Measurements from ENCODE around the gene PEX5L.

Gene PEX5L

GRCh38 chr3:179871782-179872181 is 165.0 kb downstream of the PEX5L start:
- H3K4me1 Mint-ChIP-seq (ENCODE audit: low read depth) = no peaks in the 10 kb centered on the region
- no peaks in the 10 kb centered on the region for H3K9me3 Mint-ChIP-seq (ENCODE audit: low read depth)
- peaks cover 1% of the 10 kb centered on the region for H3K27me3 Mint-ChIP-seq
- no peak overlapping the region for H3K27ac Mint-ChIP-seq
- no peak overlapping the region for H3K4me3 Mint-ChIP-seq
- H3K36me3 Mint-ChIP-seq = no peaks in the 10 kb centered on the region

GRCh38 chr3:179868715-179869114 is 168.0 kb downstream of the PEX5L start:
- H3K36me3 Mint-ChIP-seq = no peaks in the 10 kb centered on the region
- no peak overlapping the region for H3K27ac Mint-ChIP-seq
- H3K4me3 Mint-ChIP-seq = no peak overlapping the region
- no peaks in the 10 kb centered on the region for H3K4me1 Mint-ChIP-seq (ENCODE audit: low read depth)
- no peaks in the 10 kb centered on the region for H3K27me3 Mint-ChIP-seq
- no peaks in the 10 kb centered on the region for H3K9me3 Mint-ChIP-seq (ENCODE audit: low read depth)

GRCh38 chr3:179867961-179868360 is 168.8 kb downstream of the PEX5L start:
- no peaks in the 10 kb centered on the region for H3K27me3 Mint-ChIP-seq
- H3K27ac Mint-ChIP-seq = no peak overlapping the region
- no peaks in the 10 kb centered on the region for H3K9me3 Mint-ChIP-seq (ENCODE audit: low read depth)
- H3K4me3 Mint-ChIP-seq = no peak overlapping the region
- H3K36me3 Mint-ChIP-seq = no peaks in the 10 kb centered on the region
- no peaks in the 10 kb centered on the region for H3K4me1 Mint-ChIP-seq (ENCODE audit: low read depth)

- Mint-ChIP-seq H3K9me3 (ENCODE audit: low read depth) (no peaks in the 10 kb centered on the region), H3K27ac (no peak overlapping the region), H3K36me3 (no peaks in the 10 kb centered on the region), H3K4me1 (ENCODE audit: low read depth) (no peaks in the 10 kb centered on the region), H3K4me3 (no peak overlapping the region), H3K27me3 (peaks cover 2% of the 10 kb centered on the region)
Measured at GRCh38 chr3:179865861-179866505, 170.8 kb downstream of the PEX5L start.

- Mint-ChIP-seq H3K27me3 (peaks cover 2% of the 10 kb centered on the region), H3K36me3 (no peaks in the 10 kb centered on the region), H3K27ac (no peak overlapping the region), H3K4me3 (no peak overlapping the region), H3K9me3 (ENCODE audit: low read depth) (no peaks in the 10 kb centered on the region), H3K4me1 (ENCODE audit: low read depth) (no peaks in the 10 kb centered on the region)
Measured at GRCh38 chr3:179861953-179862352, 174.8 kb downstream of the PEX5L start.

GRCh38 chr3:179861292-179861691 is 175.4 kb downstream of the PEX5L start:
- H3K27ac Mint-ChIP-seq = no peak overlapping the region
- H3K27me3 Mint-ChIP-seq = peaks cover 2% of the 10 kb centered on the region
- no peaks in the 10 kb centered on the region for H3K9me3 Mint-ChIP-seq (ENCODE audit: low read depth)

GRCh38 chr3:179860275-179861107 is 176.2 kb downstream of the PEX5L start:
- H3K36me3 Mint-ChIP-seq = no peaks in the 10 kb centered on the region
- H3K4me1 Mint-ChIP-seq (ENCODE audit: low read depth) = no peaks in the 10 kb centered on the region
- no peaks in the 10 kb centered on the region for H3K9me3 Mint-ChIP-seq (ENCODE audit: low read depth)
- peaks cover 2% of the 10 kb centered on the region for H3K27me3 Mint-ChIP-seq
- no peak overlapping the region for H3K4me3 Mint-ChIP-seq
- no peak overlapping the region for H3K27ac Mint-ChIP-seq

More at GRCh38 chr3:179861292-179861691, 175.4 kb downstream of the PEX5L start:
- Mint-ChIP-seq H3K36me3 (no peaks in the 10 kb centered on the region), H3K4me1 (ENCODE audit: low read depth) (no peaks in the 10 kb centered on the region), H3K4me3 (no peak overlapping the region)

GRCh38 chr3:179853176-179853575 is 183.6 kb downstream of the PEX5L start:
- Mint-ChIP-seq H3K36me3 (no peaks in the 10 kb centered on the region), H3K9me3 (ENCODE audit: low read depth) (no peaks in the 10 kb centered on the region), H3K27me3 (peaks cover 2% of the 10 kb centered on the region), H3K4me3 (no peak overlapping the region), H3K4me1 (ENCODE audit: low read depth) (no peaks in the 10 kb centered on the region), H3K27ac (no peak overlapping the region)

- H3K4me1 Mint-ChIP-seq (ENCODE audit: low read depth) = no peaks in the 10 kb centered on the region
- no peak overlapping the region for H3K4me3 Mint-ChIP-seq
- H3K9me3 Mint-ChIP-seq (ENCODE audit: low read depth) = no peaks in the 10 kb centered on the region
- H3K27me3 Mint-ChIP-seq = peaks cover 2% of the 10 kb centered on the region
- no peaks in the 10 kb centered on the region for H3K36me3 Mint-ChIP-seq
- no peak overlapping the region for H3K27ac Mint-ChIP-seq
Measured at GRCh38 chr3:179852142-179852905, 184.4 kb downstream of the PEX5L start.

- Mint-ChIP-seq H3K27me3 (peaks cover 2% of the 10 kb centered on the region), H3K36me3 (no peaks in the 10 kb centered on the region), H3K4me3 (no peak overlapping the region)
Measured at GRCh38 chr3:179848711-179849110, 188.0 kb downstream of the PEX5L start.

GRCh38 chr3:179842061-179842460 is 194.7 kb downstream of the PEX5L start:
- H3K9me3 Mint-ChIP-seq (ENCODE audit: low read depth) = no peaks in the 10 kb centered on the region
- H3K36me3 Mint-ChIP-seq = no peaks in the 10 kb centered on the region
- H3K27me3 Mint-ChIP-seq = peaks cover 4% of the 10 kb centered on the region
- no peaks in the 10 kb centered on the region for H3K4me1 Mint-ChIP-seq (ENCODE audit: low read depth)
- no peak overlapping the region for H3K4me3 Mint-ChIP-seq
- no peak overlapping the region for H3K27ac Mint-ChIP-seq

More at GRCh38 chr3:179848711-179849110, 188.0 kb downstream of the PEX5L start:
- Mint-ChIP-seq H3K9me3 (ENCODE audit: low read depth) (no peaks in the 10 kb centered on the region), H3K4me1 (ENCODE audit: low read depth) (no peaks in the 10 kb centered on the region), H3K27ac (no peak overlapping the region)

- Mint-ChIP-seq H3K4me3 (no peak overlapping the region), H3K9me3 (ENCODE audit: low read depth) (no peaks in the 10 kb centered on the region), H3K27ac (no peak overlapping the region), H3K4me1 (ENCODE audit: low read depth) (no peaks in the 10 kb centered on the region), H3K36me3 (no peaks in the 10 kb centered on the region), H3K27me3 (peaks cover 4% of the 10 kb centered on the region)
Measured at GRCh38 chr3:179840985-179841384, 195.8 kb downstream of the PEX5L start.

GRCh38 chr3:179837374-179837773 is 199.4 kb downstream of the PEX5L start:
- H3K4me3 Mint-ChIP-seq = no peak overlapping the region
- no peaks in the 10 kb centered on the region for H3K36me3 Mint-ChIP-seq
- peaks cover 4% of the 10 kb centered on the region for H3K27me3 Mint-ChIP-seq
- H3K4me1 Mint-ChIP-seq (ENCODE audit: low read depth) = no peaks in the 10 kb centered on the region
- H3K27ac Mint-ChIP-seq = no peak overlapping the region
- no peaks in the 10 kb centered on the region for H3K9me3 Mint-ChIP-seq (ENCODE audit: low read depth)

GRCh38 chr3:179833294-179833693 is 203.4 kb downstream of the PEX5L start:
- Mint-ChIP-seq H3K4me3 (no peak overlapping the region), H3K36me3 (no peaks in the 10 kb centered on the region), H3K4me1 (ENCODE audit: low read depth) (no peaks in the 10 kb centered on the region), H3K27ac (no peak overlapping the region), H3K27me3 (no peaks in the 10 kb centered on the region), H3K9me3 (ENCODE audit: low read depth) (no peaks in the 10 kb centered on the region)

GRCh38 chr3:179832333-179832854 is 204.3 kb downstream of the PEX5L start:
- Mint-ChIP-seq H3K4me3 (no peak overlapping the region), H3K27me3 (no peaks in the 10 kb centered on the region), H3K4me1 (ENCODE audit: low read depth) (no peaks in the 10 kb centered on the region), H3K27ac (no peak overlapping the region), H3K9me3 (ENCODE audit: low read depth) (no peaks in the 10 kb centered on the region), H3K36me3 (no peaks in the 10 kb centered on the region)

Measured in activated naive CD8-positive, alpha-beta T cell (primary cell).